Astrocyte (in vitro differentiated cells and primary cell): Measurements from ENCODE around the gene SRR.

Experiments
- CTCF ChIP-seq: IDR thresholded peaks from 2 replicates; pipeline ENCODE4 v1.5.1; 2011; ENCODE audit warnings: low read depth, mild to moderate bottlenecking, inconsistent platforms, low read length, moderate library complexity; ENCODE audit not compliant: insufficient read depth
- EZH2 ChIP-seq: IDR thresholded peaks from 2 replicates; pipeline ENCODE4 v1.6.1; 2012; ENCODE audit warnings: mild to moderate bottlenecking, low read length, inconsistent platforms; ENCODE audit not compliant: insufficient read depth

- TF ChIP-seq CTCF = no peak
- no peak for TF ChIP-seq EZH2
These were observed 20.0 kb downstream of the SRR start for GRCh38 chr17:2323629-2324314.
